ENCODE measurements around the gene PPP6R2.

- TF ChIP-seq CEBPB (IDR thresholded peaks at IDR 0.05; ENCODE audit: low read depth) (no peak), CTCF (IDR thresholded peaks at IDR 0.05 in 2 of 3, conservative IDR thresholded peaks at IDR 0.05 in 1 of 3; ENCODE audit: borderline replicate concordance in 1 of 3, insufficient read depth in 1 of 3, low read depth in 2 of 3, low read length in 2 of 3) (no peak), EZH2 (IDR thresholded peaks at IDR 0.05) (no peak), POLR2A (IDR thresholded peaks at IDR 0.05; ENCODE audit: borderline replicate concordance, extremely low read depth, insufficient read depth, insufficient read length) (no peak), SP1 (IDR thresholded peaks at IDR 0.05; ENCODE audit: low read depth) (no peak), TCF7L2 (IDR thresholded peaks at IDR 0.05; ENCODE audit: borderline replicate concordance, extremely low read depth, insufficient read depth, insufficient read length) (no peak), RAD21 (IDR thresholded peaks at IDR 0.05; ENCODE audit: low read depth) (no peak), FOSL1 (IDR thresholded peaks at IDR 0.05; ENCODE audit: low read depth) (no peak), YY1 (IDR thresholded peaks at IDR 0.05; ENCODE audit: extremely low read depth, insufficient replicate concordance, low read depth, low read length) (no peak)
Observed at GRCh38 chr22:50310031-50310722, 33.0 kb upstream of the PPP6R2 start.
